ENCODE data around the gene C5AR2.
"Not testable (repeated sequence)": the region's sequence is repeated elsewhere in the genome, so short reads cannot be mapped to it uniquely, and the experiment has no call there.

The C5AR2 gene

DNA sequence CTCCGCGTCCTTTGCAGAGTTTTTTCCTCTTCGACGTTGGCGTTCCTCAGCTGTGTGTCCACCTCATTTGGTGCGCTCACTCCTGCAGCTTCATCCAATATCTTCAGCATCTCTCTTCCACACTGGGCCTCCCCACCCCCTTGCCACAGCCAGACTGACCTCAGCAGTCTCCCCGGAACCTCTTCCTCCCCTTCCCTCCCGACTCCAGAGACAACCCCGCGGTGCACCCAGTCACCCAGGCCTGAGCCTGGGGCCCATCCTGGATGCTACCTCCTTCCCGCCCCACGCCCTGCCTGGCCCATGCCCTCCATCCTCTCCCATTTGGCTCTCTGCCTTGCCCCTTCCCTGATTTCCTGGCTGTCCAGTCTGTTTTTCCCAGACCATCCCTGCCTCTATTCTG lies 8.1 kb upstream of the C5AR2 start:
- DNase-seq (ENCODE audit: low read depth in 2 of 2): no peak

DNA sequence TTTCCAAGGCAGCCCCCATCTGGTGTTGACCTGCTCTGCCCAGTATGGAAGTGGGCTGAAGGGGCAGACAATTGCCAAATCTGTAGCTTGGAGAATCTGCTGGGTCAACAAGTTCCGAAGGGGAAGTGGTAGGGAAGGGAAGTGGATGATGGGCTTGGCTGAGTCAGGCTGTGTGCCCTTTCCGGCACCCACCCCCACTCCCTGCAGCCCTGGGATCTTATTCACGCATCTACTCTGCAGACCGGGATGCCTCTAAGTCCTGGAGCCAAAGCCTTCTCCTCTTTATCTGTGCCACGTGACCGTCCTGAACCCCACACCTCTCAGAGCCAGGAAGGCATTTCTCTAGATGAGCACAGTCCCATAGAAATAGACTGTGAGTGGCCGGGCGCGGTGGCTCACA lies 7.5 kb upstream of the C5AR2 start:
- DNase-seq (ENCODE audit: low read depth in 2 of 2): no peak

DNA sequence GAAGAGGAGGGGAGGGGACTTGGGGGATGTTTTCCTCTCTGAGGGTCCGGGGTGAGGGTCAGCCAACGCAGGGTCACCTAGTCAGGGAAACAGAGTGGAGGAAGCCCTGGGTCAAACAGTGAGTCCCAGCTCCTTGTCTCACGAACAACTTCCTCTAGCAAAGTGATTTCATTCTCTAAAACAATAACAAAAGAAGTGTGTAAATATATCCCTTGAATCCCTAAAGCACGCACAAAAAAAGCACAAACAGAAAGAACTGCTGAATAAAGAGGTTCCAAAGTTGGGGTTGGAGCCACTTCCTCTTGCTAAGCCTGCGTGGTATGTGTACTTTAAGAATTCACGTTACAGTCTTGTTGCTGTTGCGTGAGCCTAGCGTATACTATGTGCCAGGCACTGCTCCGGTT lies 1.5 kb upstream of the C5AR2 start:
- no peak for DNase-seq (ENCODE audit: low read depth in 2 of 2)

DNA sequence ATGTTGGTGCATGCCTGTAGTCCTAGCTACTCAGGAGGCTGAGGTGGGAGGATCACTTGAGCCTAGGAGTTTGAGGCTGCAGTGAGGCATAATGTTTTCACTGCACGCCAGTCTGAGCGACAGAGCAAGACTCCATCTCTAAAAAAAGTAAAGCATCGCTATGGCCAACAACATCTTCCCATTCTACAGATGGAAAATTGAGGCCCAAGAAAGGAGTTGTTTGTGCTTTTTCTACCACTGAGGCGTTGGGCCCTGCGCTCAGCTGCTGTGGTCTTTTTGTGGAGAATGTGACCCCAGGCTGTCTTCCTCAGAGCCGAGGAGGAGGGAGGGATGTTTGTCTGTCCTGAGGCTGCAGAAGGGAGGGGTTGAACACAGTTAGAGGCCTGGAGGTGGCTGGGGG lies 485 bp upstream of the C5AR2 start:
- no peak for DNase-seq (ENCODE audit: low read depth in 2 of 2)

- not testable (repeated sequence) for DNase-seq (ENCODE audit: low read depth in 2 of 2)
Measured at GRCh38 chr19:47336765-47337718, 5.1 kb downstream of the C5AR2 start.

DNA sequence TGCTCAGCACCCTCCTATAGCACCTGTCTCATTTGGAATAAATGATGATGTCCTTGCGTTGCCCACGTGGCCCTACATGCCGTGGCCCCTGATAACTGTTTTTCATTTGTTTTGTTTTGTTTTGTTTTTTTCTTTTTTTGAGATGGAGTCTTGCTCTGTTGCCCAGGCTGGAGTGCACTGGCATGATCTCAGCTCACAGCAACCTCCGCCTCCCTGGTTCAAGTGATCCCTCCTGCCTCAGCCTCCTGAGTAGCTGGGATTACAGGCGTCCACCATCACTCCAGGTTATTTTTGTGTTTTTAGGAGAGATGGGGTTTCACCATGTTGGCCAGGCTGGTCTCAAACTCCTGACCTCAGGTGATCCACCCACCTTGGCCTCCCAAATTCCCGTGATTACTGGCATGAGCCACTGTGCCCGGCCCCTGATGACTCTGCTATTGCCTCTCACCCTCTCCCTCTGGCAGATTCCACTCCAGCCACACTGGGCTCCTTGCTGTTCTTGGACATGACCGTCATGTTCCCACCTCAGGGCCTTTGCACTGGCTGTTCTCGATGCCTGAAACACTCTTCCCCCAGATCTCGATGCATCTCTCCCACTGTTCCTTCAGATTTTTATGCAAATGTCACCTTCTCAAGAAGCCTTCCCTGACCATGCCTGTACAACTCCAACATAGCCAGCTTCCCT lies 7.4 kb downstream of the C5AR2 start:
- no peak for DNase-seq (ENCODE audit: low read depth in 2 of 2)

DNA sequence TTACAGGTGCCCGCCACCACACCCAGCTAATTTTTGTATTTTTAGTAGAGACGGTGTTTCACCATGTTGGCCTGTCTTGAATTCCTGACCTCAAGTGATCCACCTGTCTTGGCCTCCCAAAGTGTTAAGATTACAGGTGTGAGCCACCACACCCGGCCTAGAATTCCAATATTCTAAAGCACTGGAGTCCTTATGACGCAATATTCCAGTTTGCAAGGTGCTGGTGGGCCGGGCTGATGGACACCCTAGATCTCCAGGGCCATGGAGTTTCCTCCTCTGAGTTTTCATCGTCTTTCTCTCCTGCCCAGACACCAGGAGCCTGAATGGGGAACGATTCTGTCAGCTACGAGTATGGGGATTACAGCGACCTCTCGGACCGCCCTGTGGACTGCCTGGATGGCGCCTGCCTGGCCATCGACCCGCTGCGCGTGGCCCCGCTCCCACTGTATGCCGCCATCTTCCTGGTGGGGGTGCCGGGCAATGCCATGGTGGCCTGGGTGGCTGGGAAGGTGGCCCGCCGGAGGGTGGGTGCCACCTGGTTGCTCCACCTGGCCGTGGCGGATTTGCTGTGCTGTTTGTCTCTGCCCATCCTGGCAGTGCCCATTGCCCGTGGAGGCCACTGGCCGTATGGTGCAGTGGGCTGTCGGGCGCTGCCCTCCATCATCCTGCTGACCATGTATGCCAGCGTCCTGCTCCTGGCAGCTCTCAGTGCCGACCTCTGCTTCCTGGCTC lies 8.7 kb downstream of the C5AR2 start:
- no peak for DNase-seq (ENCODE audit: low read depth in 2 of 2)

- DNase-seq (ENCODE audit: low read depth in 2 of 2): no peak
Measured at GRCh38 chr19:47341734-47342133, 9.8 kb downstream of the C5AR2 start.

- no peak for DNase-seq (ENCODE audit: low read depth in 2 of 2)
Measured at GRCh38 chr19:47343194-47343802, 11.3 kb downstream of the C5AR2 start.

DNA sequence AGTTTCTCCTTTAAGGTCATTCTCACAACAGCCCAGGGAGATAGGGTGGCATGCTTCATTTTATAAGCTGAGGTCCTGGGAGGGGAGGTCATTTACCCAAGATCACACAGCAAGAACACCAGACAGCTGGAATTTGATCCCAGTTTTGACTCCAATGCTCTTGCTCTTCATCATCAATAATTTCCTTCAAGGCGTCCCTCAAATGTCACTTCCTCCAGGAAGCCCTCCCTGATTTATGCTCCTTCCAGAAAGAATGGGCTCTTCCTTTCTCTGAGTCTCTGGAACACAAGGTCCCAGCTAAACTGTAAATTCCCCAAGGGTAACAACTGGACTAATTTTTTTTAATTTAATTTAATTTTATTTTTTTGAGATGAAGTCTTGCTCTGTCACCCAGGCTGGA lies 12.4 kb downstream of the C5AR2 start:
- DNase-seq (ENCODE audit: low read depth in 2 of 2): no peak

- DNase-seq (ENCODE audit: low read depth in 2 of 2): not testable (repeated sequence)
Measured at GRCh38 chr19:47346024-47346423, 14.0 kb downstream of the C5AR2 start.

- DNase-seq (ENCODE audit: low read depth in 2 of 2): peak; percentile 98 to 99
Measured at GRCh38 chr19:47348819-47349795, 17.1 kb downstream of the C5AR2 start, which contains the start of gene DHX34. Gene DHX34, plus strand, starts transcription at chr19:47349315. Its CDS starts 3,716 bp downstream, at chr19:47353031.

DNA sequence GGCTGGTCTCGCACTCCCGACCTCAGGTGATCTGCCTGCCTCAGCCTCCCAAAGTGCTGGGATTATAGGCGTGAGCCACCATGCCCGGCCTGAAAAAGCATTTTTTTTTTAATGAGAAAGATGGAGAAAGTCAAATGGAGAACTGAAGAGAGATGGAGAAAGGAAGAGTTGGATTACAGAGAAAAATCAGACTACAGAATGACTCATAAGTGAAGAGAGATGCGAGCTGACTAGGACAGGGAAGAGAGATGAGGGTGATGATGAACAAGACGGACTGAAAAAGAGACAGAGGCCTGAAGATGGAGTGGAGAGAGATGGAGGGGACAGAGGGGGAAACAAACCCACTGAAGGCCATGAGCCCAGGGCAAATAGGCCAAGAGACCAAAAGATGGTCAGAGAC lies 18.7 kb downstream of the C5AR2 start:
- DNase-seq (ENCODE audit: low read depth in 2 of 2): no peak

- no peak for DNase-seq (ENCODE audit: low read depth in 2 of 2)
Measured at GRCh38 chr19:47351548-47351947, 19.6 kb downstream of the C5AR2 start.

DNA sequence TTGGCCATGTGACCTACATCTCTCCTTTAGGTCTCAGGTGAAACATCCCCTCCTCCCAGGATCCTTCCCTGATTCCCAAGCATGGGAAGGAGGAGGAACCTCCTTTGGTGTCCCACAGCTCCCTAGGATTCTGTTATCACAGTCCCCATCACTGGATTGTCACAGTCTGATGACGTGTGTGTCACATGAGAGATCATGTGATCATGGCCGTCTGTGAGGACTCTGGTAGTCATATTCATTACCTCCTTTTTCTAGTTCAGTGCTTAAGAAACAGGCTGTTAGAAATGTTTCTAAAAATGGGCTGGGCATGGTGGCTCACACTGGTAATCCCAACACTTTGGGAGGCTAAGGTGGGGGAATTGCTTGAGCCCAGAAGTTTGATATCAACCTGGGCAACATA lies 20.1 kb downstream of the C5AR2 start:
- DNase-seq (ENCODE audit: low read depth in 2 of 2): no peak

DNA sequence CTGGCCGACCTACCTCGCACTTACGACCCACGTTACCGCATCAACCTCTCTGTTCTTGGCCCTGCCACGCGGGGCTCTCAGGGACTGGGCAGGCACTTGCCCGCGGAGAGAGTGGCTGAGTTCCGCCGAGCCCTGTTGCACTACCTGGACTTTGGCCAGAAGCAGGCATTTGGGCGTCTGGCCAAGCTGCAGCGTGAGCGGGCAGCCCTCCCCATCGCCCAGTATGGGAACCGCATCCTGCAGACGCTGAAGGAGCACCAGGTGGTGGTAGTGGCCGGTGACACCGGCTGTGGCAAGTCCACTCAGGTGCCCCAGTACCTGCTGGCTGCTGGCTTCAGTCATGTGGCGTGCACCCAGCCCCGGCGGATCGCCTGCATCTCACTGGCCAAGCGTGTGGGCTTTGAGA lies 21.3 kb downstream of the C5AR2 start:
- DNase-seq (ENCODE audit: low read depth in 2 of 2): no peak

DNA sequence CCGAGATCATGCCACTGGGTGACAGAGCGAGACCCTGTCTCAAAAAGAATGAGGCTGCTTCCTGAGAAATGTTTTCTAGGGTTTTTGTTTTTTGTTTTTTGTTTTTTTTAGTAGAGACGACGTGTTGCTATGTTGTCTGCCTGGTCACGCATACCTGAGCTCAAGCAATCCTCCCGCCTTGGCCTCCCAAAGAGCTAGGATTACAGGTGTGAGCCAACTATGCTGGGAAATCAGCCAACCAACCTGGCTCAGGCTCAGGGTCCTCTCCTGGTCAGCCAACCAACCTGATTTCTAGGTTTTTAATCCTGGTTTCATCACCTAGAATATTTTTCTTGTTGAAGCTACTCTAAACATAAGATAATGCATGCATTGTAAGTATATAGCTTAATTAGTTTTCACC lies 24.9 kb downstream of the C5AR2 start:
- no peak for DNase-seq (ENCODE audit: low read depth in 2 of 2)

DNA sequence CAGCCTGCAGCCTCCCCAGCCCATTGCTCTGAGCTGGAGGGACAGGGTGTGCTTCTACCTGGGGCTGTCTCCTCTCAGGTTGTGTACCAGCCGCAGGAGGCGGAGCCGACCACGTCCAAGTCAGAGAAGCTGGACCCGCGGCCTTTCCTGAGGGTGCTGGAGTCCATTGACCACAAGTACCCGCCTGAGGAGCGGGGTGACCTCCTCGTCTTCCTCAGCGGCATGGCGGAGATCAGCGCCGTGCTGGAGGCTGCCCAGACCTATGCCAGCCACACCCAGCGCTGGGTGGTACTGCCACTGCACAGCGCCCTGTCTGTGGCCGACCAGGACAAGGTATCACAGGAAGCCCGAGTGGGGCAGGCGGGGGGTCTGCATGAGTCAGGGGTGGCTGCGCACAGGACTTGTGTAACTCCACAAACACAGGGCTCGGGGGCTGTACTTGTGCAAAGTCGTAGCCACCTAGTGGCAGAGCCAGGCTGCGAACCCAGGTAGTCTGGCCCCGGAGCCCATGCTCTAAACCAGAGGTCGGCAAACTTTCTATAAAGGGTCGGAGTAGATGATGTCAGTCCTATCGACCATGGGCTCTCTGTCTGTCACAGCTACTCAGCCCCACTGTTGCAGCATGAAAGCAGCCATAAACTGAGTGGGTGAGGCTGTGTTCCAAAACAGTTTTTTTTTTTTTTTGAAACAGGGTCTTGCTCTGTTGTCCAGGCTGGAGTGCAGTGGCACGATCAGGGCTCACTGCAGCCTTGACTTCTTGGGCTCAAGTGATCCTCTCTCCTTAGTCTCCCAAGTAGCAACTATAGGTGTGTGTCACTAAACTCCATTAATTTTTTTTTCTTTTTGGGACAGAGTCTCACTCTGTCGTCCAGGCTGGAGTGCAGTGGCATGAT lies 26.1 kb downstream of the C5AR2 start:
- DNase-seq (ENCODE audit: low read depth in 2 of 2): no peak

GRCh38 chr19:47358936-47359335 lies 27.0 kb downstream of the C5AR2 start:
- no peak for DNase-seq (ENCODE audit: low read depth in 2 of 2)

- no peak for DNase-seq (ENCODE audit: low read depth in 2 of 2)
Measured at GRCh38 chr19:47362321-47362720, 30.3 kb downstream of the C5AR2 start.
